GM23338 (cell line): ENCODE data around the gene CHORDC1. TPM values are rescaled to one million over a fixed set of nuclear protein-coding genes. Genes with fewer than 3 reads are reported as not detected.

Experiments
- ATAC-seq: fragments of 200-7000 bp; cut with Tn5 transposase; 3 replicates; pipeline ENCODE4 v1.9.1; 2020
- DNase-seq: peaks from one replicate; pipeline ENCODE4 v3.0.0-alpha.2; 2015; ENCODE audit warnings: low spot score
- H2AFZ ChIP-seq: fragments of 200-600 bp; sonication (generic); 2 replicates; pipeline ENCODE4 v1.8.0; 2016; ENCODE audit warnings: antibody characterized with exemption, mild to moderate bottlenecking, moderate library complexity
- H3F3A ChIP-seq: fragments of 200-600 bp; sonication (generic); replicated peaks from 2 replicates; pipeline ENCODE4 v1.8.0; 2017; ENCODE audit warnings: antibody characterized with exemption, mixed run types, low read depth
- H3K27ac ChIP-seq: fragments of 200-600 bp; sonication (generic); 2 replicates; pipeline ENCODE4 v1.6.1; 2016; ENCODE audit warnings: low read depth
- H3K27me3 ChIP-seq: fragments of 200-600 bp; sonication (generic); 2 replicates; pipeline ENCODE4 v1.8.0; 2016; ENCODE audit warnings: mild to moderate bottlenecking, mixed run types, moderate library complexity; ENCODE audit not compliant: insufficient read depth
- H3K36me3 ChIP-seq: fragments of 200-600 bp; sonication (generic); 2 replicates; pipeline ENCODE4 v1.8.0; 2016; ENCODE audit warnings: mild to moderate bottlenecking; ENCODE audit not compliant: insufficient read depth
- H3K4me1 ChIP-seq: fragments of 200-600 bp; sonication (generic); 2 replicates; pipeline ENCODE4 v1.8.0; 2016; ENCODE audit warnings: mild to moderate bottlenecking, moderate library complexity; ENCODE audit not compliant: insufficient read depth
- H3K4me2 ChIP-seq: fragments of 200-600 bp; sonication (generic); 2 replicates; pipeline ENCODE4 v1.7.1; 2017; ENCODE audit warnings: mixed run types
- H3K4me3 ChIP-seq: fragments of 200-600 bp; sonication (generic); 2 replicates; pipeline ENCODE4 v1.6.1; 2016; ENCODE audit warnings: mixed run types
- H3K79me2 ChIP-seq: fragments of 200-600 bp; sonication (generic); replicated peaks from 2 replicates; pipeline ENCODE4 v1.8.0; 2017; ENCODE audit warnings: mild to moderate bottlenecking; ENCODE audit not compliant: insufficient read depth
- H3K9me2 ChIP-seq: fragments of 200-600 bp; sonication (generic); 2 replicates; pipeline ENCODE4 v1.8.0; 2017; ENCODE audit not compliant: insufficient read depth
- H4K20me1 ChIP-seq: fragments of 200-600 bp; sonication (generic); replicated peaks from 2 replicates; pipeline ENCODE4 v1.8.0; 2017; ENCODE audit warnings: mild to moderate bottlenecking; ENCODE audit not compliant: insufficient read depth
- H3K27ac Mint-ChIP-seq: 2 replicates; pipeline ENCODE4 v1.8.0; 2020; ENCODE audit warnings: inconsistent platforms, mild to moderate bottlenecking, moderate library complexity, mixed read lengths
- H3K27me3 Mint-ChIP-seq: 3 replicates; pipeline ENCODE4 v1.8.0; 2022; ENCODE audit warnings: low read depth, mild to moderate bottlenecking, moderate library complexity, mixed read lengths, inconsistent platforms; ENCODE audit not compliant: insufficient read depth, poor library complexity
- H3K36me3 Mint-ChIP-seq: 3 replicates; pipeline ENCODE4 v1.8.0; 2021; ENCODE audit warnings: low read depth, mild to moderate bottlenecking, inconsistent platforms, moderate library complexity, mixed read lengths
- H3K4me1 Mint-ChIP-seq: 3 replicates; pipeline ENCODE4 v1.8.0; 2020; ENCODE audit warnings: mild to moderate bottlenecking, inconsistent platforms, mixed read lengths
- H3K4me3 Mint-ChIP-seq: 3 replicates; pipeline ENCODE4 v1.8.0; 2021; ENCODE audit warnings: moderate library complexity, mild to moderate bottlenecking, inconsistent platforms, mixed read lengths
- H3K9me3 Mint-ChIP-seq: 3 replicates; pipeline ENCODE4 v1.8.0; 2020; ENCODE audit warnings: moderate library complexity, mild to moderate bottlenecking, inconsistent platforms, mixed read lengths
- CREB1 ChIP-seq: fragments of 250-450 bp; sonication (Bioruptor Pico); IDR thresholded peaks from 2 replicates; pipeline ENCODE4 v1.5.0; 2020; ENCODE audit warnings: low read depth, mild to moderate bottlenecking, moderate library complexity
- CTCF ChIP-seq, 2 experiments: fragments of 200-600 bp in 1 of 2; sonication (generic) in 1 of 2; conservative IDR thresholded peaks; 2 replicates each; pipeline versions ENCODE4 v1.5.1 to v1.6.1; 2016 to 2017; ENCODE audit warnings: antibody characterized with exemption in 2 of 2, low read depth in 2 of 2, mild to moderate bottlenecking in 2 of 2, moderate library complexity in 1 of 2
- ETS1 ChIP-seq: IDR thresholded peaks from 2 replicates; pipeline ENCODE4 v1.6.1; 2016; ENCODE audit warnings: antibody characterized with exemption
- EZH2 ChIP-seq: fragments of 200-600 bp; sonication (generic); IDR thresholded peaks from one replicate; pipeline ENCODE4 v1.8.0; 2017; ENCODE audit warnings: antibody characterized with exemption, mild to moderate bottlenecking, low read depth; ENCODE audit not compliant: unreplicated experiment
- EZH2phosphoT487 ChIP-seq: fragments of 200-600 bp; sonication (generic); IDR thresholded peaks from one replicate; pipeline ENCODE4 v1.8.1; 2018; ENCODE audit warnings: antibody characterized with exemption; ENCODE audit not compliant: unreplicated experiment
- JUNB ChIP-seq: IDR thresholded peaks from one replicate; pipeline ENCODE4 v1.6.1; 2016; ENCODE audit warnings: antibody characterized with exemption; ENCODE audit not compliant: unreplicated experiment
- NANOG ChIP-seq: IDR thresholded peaks from 2 replicates; pipeline ENCODE4 v1.6.1; 2016; ENCODE audit warnings: antibody characterized with exemption, borderline replicate concordance
- POLR2AphosphoS5 ChIP-seq: IDR thresholded peaks from 2 replicates; pipeline ENCODE4 v1.6.1; 2016; ENCODE audit warnings: antibody characterized with exemption, low read depth
- REST ChIP-seq: IDR thresholded peaks from one replicate; pipeline ENCODE4 v1.6.1; 2018; ENCODE audit warnings: antibody characterized with exemption; ENCODE audit not compliant: unreplicated experiment
- STAT1 ChIP-seq: IDR thresholded peaks from one replicate; pipeline ENCODE4 v1.6.1; 2016; ENCODE audit warnings: antibody characterized with exemption; ENCODE audit not compliant: unreplicated experiment
- ZNF114 ChIP-seq: fragments of 250-450 bp; sonication (Bioruptor Pico); IDR thresholded peaks from 2 replicates; pipeline ENCODE4 v1.5.0; 2020; ENCODE audit warnings: mild to moderate bottlenecking, moderate library complexity
- ZNF331 ChIP-seq: fragments of 250-450 bp; sonication (Bioruptor Pico); IDR thresholded peaks from 2 replicates; pipeline ENCODE4 v1.5.0; 2020; ENCODE audit warnings: low read depth, mild to moderate bottlenecking, moderate library complexity
- ZNF462 ChIP-seq: fragments of 250-450 bp; sonication (Bioruptor Pico); IDR thresholded peaks from 2 replicates; pipeline ENCODE4 v1.5.0; 2020; ENCODE audit warnings: mild to moderate bottlenecking, moderate library complexity
- polyA plus RNA-seq: library from polyadenylated mRNA; unstranded; fragments of >200 nt; fragmentation: Nextera tagmentation; extraction: Ambion mirVana; gene quantifications from 2 replicates; pipeline ENCODE4 v1.2.1, GENCODE V29; 2016
- total RNA-seq: library from RNA; depleted of rRNA; stranded (reverse); fragments of >200 nt; shearing (Covaris generic); gene quantifications from 2 replicates; pipeline ENCODE4 v1.2.3, GENCODE V29; 2014

CHORDC1 gene
- total and polyA plus RNA-seq, 2 experiments from 2014 or later, result 109 to 192 TPM

- TF ChIP-seq CREB1 (CRISPR knock-in tag), result no peak
Measured at GRCh38 chr11:90176069-90176468, 46.8 kb downstream of the CHORDC1 start (continued).

GRCh38 chr11:90171359-90171758, 51.5 kb downstream of the CHORDC1 start:
- Histone ChIP-seq H3K27ac (no peak overlapping the region), H3K36me3 (no peaks in the 10 kb centered on the region), H3K9me2 (no peaks in the 10 kb centered on the region), H3K27me3 (no peaks in the 10 kb centered on the region), H3F3A (no peaks in the 10 kb centered on the region), H2AFZ (no peak overlapping the region), H4K20me1 (0 out of 2 replicates have a peak, but pooled peaks cover 2% of the 10 kb centered on the region), H3K4me2 (no peak overlapping the region), H3K4me3 (no peak overlapping the region), H3K79me2 (no peaks in the 10 kb centered on the region), H3K4me1 (no peaks in the 10 kb centered on the region)
- Mint-ChIP-seq H3K27ac (peak overlapping the region; percentile 20; the same call in 1 of the 2 replicates), H3K36me3 (peaks cover 7% of the 10 kb centered on the region; the same call in 2 of the 3 replicates), H3K9me3 (no peaks in the 10 kb centered on the region), H3K4me1 (no peaks in the 10 kb centered on the region), H3K4me3 (no peak overlapping the region), H3K27me3 (peaks cover 2% of the 10 kb centered on the region)
- DNase-seq (no peak), ATAC-seq (no peak)
- TF ChIP-seq EZH2 (no peak), ZNF462 (no peak), STAT1 (no peak), JUNB (no peak), POLR2AphosphoS5 (no peak), CTCF (conservative IDR thresholded peaks at IDR 0.05; ENCODE audit: low read depth in 2 of 2) (no peak), EZH2phosphoT487 (no peak), REST (no peak), ZNF114 (CRISPR knock-in tag) (no peak), CREB1 (CRISPR knock-in tag) (no peak), ETS1 (no peak), ZNF331 (CRISPR knock-in tag) (no peak), NANOG (no peak)
